Fibroblast of lung (primary cell): Measurements from ENCODE around the gene IP6K3. TPM values are rescaled to one million over a fixed set of nuclear protein-coding genes. Genes with fewer than 3 reads are reported as not detected.

ENCODE experiments used
- DNase-seq, 2 donors: peaks; one replicate each; pipeline versions ENCODE4 v3.0.0 to v3.0.0-alpha.2; 2010; ENCODE audit warnings: low read depth in 2 of 2
- H2AFZ ChIP-seq: 2 replicates; pipeline ENCODE4 v1.5.1; 2012; ENCODE audit warnings: low read length, control low read depth, inconsistent platforms
- H3K27ac ChIP-seq: 2 replicates; pipeline ENCODE4 v1.5.1; 2011; ENCODE audit warnings: low read length, control low read depth; ENCODE audit not compliant: insufficient read depth
- H3K27me3 ChIP-seq: 2 replicates; pipeline ENCODE4 v1.5.1; 2011; ENCODE audit warnings: mild to moderate bottlenecking, low read length; ENCODE audit not compliant: control insufficient read depth, insufficient read depth
- H3K36me3 ChIP-seq: 2 replicates; pipeline ENCODE4 v1.5.1; 2011; ENCODE audit warnings: low read length; ENCODE audit not compliant: control insufficient read depth, insufficient read depth
- H3K4me1 ChIP-seq: 2 replicates; pipeline ENCODE4 v1.5.1; 2011; ENCODE audit warnings: low read length; ENCODE audit not compliant: control insufficient read depth, insufficient read depth; ENCODE audit errors: extremely low read depth
- H3K4me2 ChIP-seq: 2 replicates; pipeline ENCODE4 v1.5.1; 2011; ENCODE audit warnings: low read length, control low read depth; ENCODE audit not compliant: insufficient read depth; ENCODE audit errors: extremely low read depth
- H3K4me3 ChIP-seq, 4 experiments: fragments of 200-600 bp in 1 of 4; sonication (generic) in 1 of 4; replicated peaks in 1 of 4; 2 replicates each; pipeline ENCODE4 v1.5.1; 2011 to 2016; ENCODE audit warnings: low read length in 4 of 4, low read depth in 3 of 4, mild to moderate bottlenecking in 3 of 4, control low read depth in 2 of 4, inconsistent platforms in 1 of 4, mixed read lengths in 1 of 4; ENCODE audit not compliant: insufficient read depth in 1 of 4; ENCODE audit errors: control extremely low read depth in 1 of 4
- H3K79me2 ChIP-seq: 2 replicates; pipeline ENCODE4 v1.5.1; 2012; ENCODE audit warnings: mild to moderate bottlenecking, low read length, inconsistent platforms; ENCODE audit not compliant: control insufficient read depth, insufficient read depth
- H3K9ac ChIP-seq: 2 replicates; pipeline ENCODE4 v1.5.1; 2011; ENCODE audit warnings: mild to moderate bottlenecking, low read length, control low read depth; ENCODE audit not compliant: insufficient read depth
- H3K9me3 ChIP-seq: 2 replicates; pipeline ENCODE4 v1.5.1; 2012; ENCODE audit warnings: low read depth, low read length; ENCODE audit not compliant: control insufficient read depth, insufficient read depth
- H4K20me1 ChIP-seq: 2 replicates; pipeline ENCODE4 v1.5.1; 2011; ENCODE audit warnings: low read length; ENCODE audit not compliant: control insufficient read depth, insufficient read depth; ENCODE audit errors: extremely low read depth
- EZH2 ChIP-seq: IDR thresholded peaks from 2 replicates; pipeline ENCODE4 v1.5.1; 2012; ENCODE audit warnings: low read length, control low read depth, mild to moderate bottlenecking; ENCODE audit errors: missing control alignments
- polyA plus RNA-seq, 2 donors: library from polyadenylated mRNA; depleted of rRNA in 1 of 2; stranded (reverse) in 1 of 2; unstranded in 1 of 2; fragments of >200 nt; gene quantifications; 2 replicates each; pipeline ENCODE4 v1.2.1, GENCODE V29; 2011 to 2012; ENCODE audit warnings: missing spikeins in 1 of 2
- total RNA-seq: library from RNA; depleted of rRNA; stranded (reverse); fragments of >200 nt; gene quantifications from 2 replicates; pipeline ENCODE4 v1.2.1, GENCODE V29; 2014
- TF ChIP-seq, protein P1 (sequence below), 2 donors: IDR thresholded peaks in 1 of 2; conservative IDR thresholded peaks in 1 of 2; 1 replicate in 1 of 2; 2 replicates in 1 of 2; pipeline ENCODE4 v1.5.1; 2011 to 2012; ENCODE audit warnings: low read length in 2 of 2, control low read depth in 1 of 2, inconsistent platforms in 1 of 2, low read depth in 1 of 2, mild to moderate bottlenecking in 1 of 2

The IP6K3 gene
- total and polyA plus RNA-seq, 2 donors (not counting 1 experiment from before 2014, with no cell fraction given), result 0.84 to 5.4 TPM

DNA sequence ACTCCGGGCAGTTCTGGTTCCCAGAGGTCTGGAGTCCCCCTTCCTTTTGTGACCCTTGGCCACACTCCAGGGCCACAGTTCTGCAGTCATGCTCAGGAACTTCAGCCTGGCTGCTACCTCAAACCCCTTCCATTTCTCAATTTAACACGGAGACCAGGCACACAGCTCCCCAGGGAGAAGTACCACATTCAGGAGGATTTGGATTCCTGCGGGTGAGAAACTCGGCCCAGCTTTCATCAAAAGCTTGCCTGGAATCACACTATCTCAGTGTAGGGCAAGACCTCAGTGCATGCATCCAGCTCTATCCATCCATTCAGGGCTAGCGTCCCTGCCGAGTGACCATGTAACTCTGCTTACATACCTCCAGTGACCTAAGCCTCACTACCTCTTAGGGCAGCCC, 16.8 kb upstream of the IP6K3 start:
- Histone ChIP-seq H2AFZ (no peak overlapping the region), H3K4me3 (no peak overlapping the region), H3K36me3 (no peaks in the 10 kb centered on the region), H3K79me2 (no peaks in the 10 kb centered on the region), H4K20me1 (no peaks in the 10 kb centered on the region), H3K4me2 (no peak overlapping the region), H3K9ac (no peak overlapping the region), H3K4me1 (no peaks in the 10 kb centered on the region), H3K27ac (no peak overlapping the region), H3K9me3 (no peaks in the 10 kb centered on the region), H3K27me3 (no peaks in the 10 kb centered on the region)
- DNase-seq, result no peak
- TF ChIP-seq, protein P1, sequence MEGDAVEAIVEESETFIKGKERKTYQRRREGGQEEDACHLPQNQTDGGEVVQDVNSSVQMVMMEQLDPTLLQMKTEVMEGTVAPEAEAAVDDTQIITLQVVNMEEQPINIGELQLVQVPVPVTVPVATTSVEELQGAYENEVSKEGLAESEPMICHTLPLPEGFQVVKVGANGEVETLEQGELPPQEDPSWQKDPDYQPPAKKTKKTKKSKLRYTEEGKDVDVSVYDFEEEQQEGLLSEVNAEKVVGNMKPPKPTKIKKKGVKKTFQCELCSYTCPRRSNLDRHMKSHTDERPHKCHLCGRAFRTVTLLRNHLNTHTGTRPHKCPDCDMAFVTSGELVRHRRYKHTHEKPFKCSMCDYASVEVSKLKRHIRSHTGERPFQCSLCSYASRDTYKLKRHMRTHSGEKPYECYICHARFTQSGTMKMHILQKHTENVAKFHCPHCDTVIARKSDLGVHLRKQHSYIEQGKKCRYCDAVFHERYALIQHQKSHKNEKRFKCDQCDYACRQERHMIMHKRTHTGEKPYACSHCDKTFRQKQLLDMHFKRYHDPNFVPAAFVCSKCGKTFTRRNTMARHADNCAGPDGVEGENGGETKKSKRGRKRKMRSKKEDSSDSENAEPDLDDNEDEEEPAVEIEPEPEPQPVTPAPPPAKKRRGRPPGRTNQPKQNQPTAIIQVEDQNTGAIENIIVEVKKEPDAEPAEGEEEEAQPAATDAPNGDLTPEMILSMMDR (conservative IDR thresholded peaks at IDR 0.05 in 1 of 2, IDR thresholded peaks at IDR 0.05 in 1 of 2; ENCODE audit: low read depth in 1 of 2, low read length in 2 of 2), result no peak
- TF ChIP-seq EZH2, result no peak

DNA sequence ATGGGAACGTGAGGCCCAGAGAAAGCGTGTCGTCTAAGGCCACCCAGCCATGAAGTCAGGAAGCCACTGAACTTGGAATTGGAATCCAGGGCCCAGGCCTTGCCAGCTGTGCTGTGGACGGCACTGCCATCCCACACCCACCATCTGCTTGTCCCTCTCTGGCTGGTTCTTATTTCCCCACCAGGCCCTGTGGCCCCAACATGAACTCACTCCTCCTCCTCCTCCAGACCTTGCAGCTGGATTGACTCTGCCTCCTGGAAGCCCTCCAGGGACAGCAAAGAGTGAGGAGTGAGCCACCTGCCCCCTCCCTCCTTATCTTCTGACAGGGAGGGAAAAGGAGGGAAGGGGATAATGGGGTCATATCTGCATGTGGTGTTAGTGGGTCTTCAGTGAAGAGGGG, 16.0 kb upstream of the IP6K3 start:
- DNase-seq, result peak in 1 of 2 donors; percentile 43
- no peak for TF ChIP-seq EZH2
- TF ChIP-seq, protein P1 (conservative IDR thresholded peaks at IDR 0.05 in 1 of 2, IDR thresholded peaks at IDR 0.05 in 1 of 2; ENCODE audit: low read depth in 1 of 2, low read length in 2 of 2), result no peak

GRCh38 chr6:33761922-33762629, 15.4 kb upstream of the IP6K3 start:
- Histone ChIP-seq H3K36me3 (no peaks in the 10 kb centered on the region), H2AFZ (no peak overlapping the region), H3K9me3 (no peaks in the 10 kb centered on the region), H3K27me3 (no peaks in the 10 kb centered on the region), H3K27ac (no peak overlapping the region), H3K4me3 (no peak overlapping the region), H4K20me1 (no peaks in the 10 kb centered on the region), H3K4me1 (no peaks in the 10 kb centered on the region), H3K4me2 (no peak overlapping the region), H3K9ac (no peak overlapping the region), H3K79me2 (no peaks in the 10 kb centered on the region)
- peak in 1 of 2 donors; percentile 68 for DNase-seq
- no peak for TF ChIP-seq EZH2
- TF ChIP-seq, protein P1 (conservative IDR thresholded peaks at IDR 0.05 in 1 of 2, IDR thresholded peaks at IDR 0.05 in 1 of 2; ENCODE audit: low read depth in 1 of 2, low read length in 2 of 2), result peak; percentile 55 to 70

More for the DNA sequence above, 16.0 kb upstream of the IP6K3 start:
- Histone ChIP-seq H3K9me3 (no peaks in the 10 kb centered on the region), H3K4me1 (no peaks in the 10 kb centered on the region), H3K9ac (no peak overlapping the region), H3K36me3 (no peaks in the 10 kb centered on the region), H4K20me1 (no peaks in the 10 kb centered on the region), H3K27me3 (no peaks in the 10 kb centered on the region), H3K4me2 (no peak overlapping the region), H3K79me2 (no peaks in the 10 kb centered on the region), H3K4me3 (no peak overlapping the region), H3K27ac (no peak overlapping the region), H2AFZ (no peak overlapping the region)
